ENCODE results near the gene SOAT2. TPM values are rescaled to one million over a fixed set of nuclear protein-coding genes. Genes with fewer than 3 reads are reported as not detected.

The SOAT2 gene
- total RNA-seq, 1 donor from 2014 or later = not detected

DNA sequence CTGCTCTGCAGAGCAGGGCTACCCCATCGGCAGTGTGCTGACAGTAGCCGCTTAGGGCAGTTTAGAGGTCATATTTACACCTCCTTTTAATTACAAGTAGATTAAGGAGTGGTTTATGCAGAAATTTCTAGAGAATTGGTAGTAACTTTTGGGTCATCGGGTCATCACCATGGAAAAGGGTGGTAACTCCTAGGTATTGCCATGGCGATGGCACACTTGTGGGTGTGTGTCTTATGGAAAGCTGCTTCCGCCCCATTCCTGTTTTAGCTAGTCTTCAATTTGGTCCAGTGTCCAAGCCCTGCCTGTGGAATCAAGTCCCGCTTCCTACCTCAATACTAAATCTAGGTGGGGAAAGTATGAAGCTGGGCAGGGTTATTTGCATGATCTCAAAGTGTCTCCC is 47.8 kb downstream of the SOAT2 start:
- no peak for DNase-seq
- no peak overlapping the region for H3K4me3 Mint-ChIP-seq (ENCODE audit: unreplicated experiment)
- TF ChIP-seq, protein P1, sequence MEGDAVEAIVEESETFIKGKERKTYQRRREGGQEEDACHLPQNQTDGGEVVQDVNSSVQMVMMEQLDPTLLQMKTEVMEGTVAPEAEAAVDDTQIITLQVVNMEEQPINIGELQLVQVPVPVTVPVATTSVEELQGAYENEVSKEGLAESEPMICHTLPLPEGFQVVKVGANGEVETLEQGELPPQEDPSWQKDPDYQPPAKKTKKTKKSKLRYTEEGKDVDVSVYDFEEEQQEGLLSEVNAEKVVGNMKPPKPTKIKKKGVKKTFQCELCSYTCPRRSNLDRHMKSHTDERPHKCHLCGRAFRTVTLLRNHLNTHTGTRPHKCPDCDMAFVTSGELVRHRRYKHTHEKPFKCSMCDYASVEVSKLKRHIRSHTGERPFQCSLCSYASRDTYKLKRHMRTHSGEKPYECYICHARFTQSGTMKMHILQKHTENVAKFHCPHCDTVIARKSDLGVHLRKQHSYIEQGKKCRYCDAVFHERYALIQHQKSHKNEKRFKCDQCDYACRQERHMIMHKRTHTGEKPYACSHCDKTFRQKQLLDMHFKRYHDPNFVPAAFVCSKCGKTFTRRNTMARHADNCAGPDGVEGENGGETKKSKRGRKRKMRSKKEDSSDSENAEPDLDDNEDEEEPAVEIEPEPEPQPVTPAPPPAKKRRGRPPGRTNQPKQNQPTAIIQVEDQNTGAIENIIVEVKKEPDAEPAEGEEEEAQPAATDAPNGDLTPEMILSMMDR (IDR thresholded peaks at IDR 0.05; ENCODE audit: partially characterized antibody, unreplicated experiment) = no peak
- no peaks in the 10 kb centered on the region for H3K9me3 Mint-ChIP-seq (ENCODE audit: unreplicated experiment)
- H3K36me3 Mint-ChIP-seq (ENCODE audit: unreplicated experiment) = no peaks in the 10 kb centered on the region
- H3K27ac Mint-ChIP-seq (ENCODE audit: unreplicated experiment) = no peak overlapping the region
- peaks cover 3% of the 10 kb centered on the region for H3K4me1 Mint-ChIP-seq (ENCODE audit: low read depth, unreplicated experiment)
- no peaks in the 10 kb centered on the region for H3K27me3 Mint-ChIP-seq (ENCODE audit: unreplicated experiment)

DNA sequence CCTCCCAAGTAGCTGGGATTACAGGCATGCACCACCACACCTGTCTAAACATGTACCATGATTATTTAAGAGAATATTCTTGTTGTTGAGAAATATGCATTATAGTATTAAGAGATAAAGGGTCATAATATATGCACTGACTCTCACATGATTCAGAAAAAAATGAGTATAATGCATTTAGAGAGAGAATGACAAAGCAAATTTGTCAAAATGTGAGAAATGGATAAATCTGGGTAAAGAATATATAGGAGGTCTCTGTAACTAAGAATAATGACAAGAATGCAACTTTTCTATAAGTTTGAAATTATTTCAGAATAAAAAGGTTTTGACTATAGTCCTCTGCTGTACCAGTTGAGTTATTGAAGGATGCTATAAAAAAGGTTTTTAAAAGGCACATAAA is 49.1 kb downstream of the SOAT2 start:
- Mint-ChIP-seq H3K27me3 (ENCODE audit: unreplicated experiment) (no peaks in the 10 kb centered on the region), H3K36me3 (ENCODE audit: unreplicated experiment) (no peaks in the 10 kb centered on the region), H3K4me3 (ENCODE audit: unreplicated experiment) (no peak overlapping the region), H3K9me3 (ENCODE audit: unreplicated experiment) (no peaks in the 10 kb centered on the region), H3K27ac (ENCODE audit: unreplicated experiment) (no peak overlapping the region), H3K4me1 (ENCODE audit: low read depth, unreplicated experiment) (peaks cover 3% of the 10 kb centered on the region)
- no peak for DNase-seq
- TF ChIP-seq, protein P1 (IDR thresholded peaks at IDR 0.05; ENCODE audit: partially characterized antibody, unreplicated experiment) = no peak

DNA sequence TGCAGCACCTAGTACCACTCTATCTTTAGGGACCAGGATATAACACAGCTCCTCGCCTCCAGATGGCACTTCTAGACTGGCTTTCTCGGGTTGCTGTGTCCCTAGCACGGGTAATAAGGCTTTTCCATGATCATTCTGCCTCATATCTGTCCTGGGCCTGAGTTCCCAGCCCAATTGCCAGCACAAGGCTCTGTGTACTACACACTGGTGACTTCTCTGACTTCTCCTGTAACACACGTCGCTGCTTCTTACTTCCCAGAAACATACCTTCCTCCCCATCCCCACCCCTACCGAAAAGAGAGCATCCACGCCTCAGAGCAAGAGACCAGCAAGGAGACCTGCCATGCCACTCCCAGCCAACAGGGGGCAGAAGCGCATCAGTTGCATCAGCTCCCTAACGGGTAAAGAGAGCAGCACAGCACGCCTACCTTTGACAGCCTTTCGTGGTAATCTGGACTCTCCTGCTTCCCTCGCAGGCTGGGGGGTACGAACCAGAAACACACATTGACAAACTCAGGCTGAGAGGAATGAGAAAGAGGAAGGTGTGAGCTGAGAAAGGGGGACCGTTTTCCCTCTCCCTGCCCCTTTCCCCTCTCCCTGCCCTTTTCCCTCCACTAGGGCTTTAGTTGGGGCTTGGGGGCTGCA is 56.0 kb downstream of the SOAT2 start:
- TF ChIP-seq, protein P1 (IDR thresholded peaks at IDR 0.05; ENCODE audit: partially characterized antibody, unreplicated experiment) = peak; percentile 94
- no peaks in the 10 kb centered on the region for H3K27me3 Mint-ChIP-seq (ENCODE audit: unreplicated experiment)
- no peak overlapping the region for H3K27ac Mint-ChIP-seq (ENCODE audit: unreplicated experiment)
- DNase-seq = peak; percentile 91
- H3K36me3 Mint-ChIP-seq (ENCODE audit: unreplicated experiment) = no peaks in the 10 kb centered on the region
- peaks cover 4% of the 10 kb centered on the region for H3K4me1 Mint-ChIP-seq (ENCODE audit: low read depth, unreplicated experiment)
- no peak overlapping the region for H3K4me3 Mint-ChIP-seq (ENCODE audit: unreplicated experiment)
- no peaks in the 10 kb centered on the region for H3K9me3 Mint-ChIP-seq (ENCODE audit: unreplicated experiment)

DNA sequence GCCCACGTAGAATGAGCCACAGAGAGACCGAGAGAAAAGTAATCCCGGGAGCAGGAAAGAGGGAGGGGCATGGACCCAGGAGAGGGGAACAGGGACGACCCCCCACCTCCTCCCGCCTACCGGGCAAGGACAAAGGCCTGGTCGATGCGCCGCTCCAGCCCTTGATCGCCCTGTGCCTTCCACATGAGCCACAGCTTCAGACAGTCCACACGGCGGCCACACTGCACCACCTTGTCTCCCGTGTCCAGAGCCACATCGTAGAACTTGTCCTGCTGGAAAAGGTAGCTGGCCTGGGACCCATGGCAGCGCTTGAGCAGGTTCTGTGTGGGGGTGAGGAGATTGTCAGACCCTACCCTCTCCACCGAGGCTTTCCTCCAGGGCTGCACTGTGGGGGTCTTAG is 56.7 kb downstream of the SOAT2 start:
- Mint-ChIP-seq H3K36me3 (ENCODE audit: unreplicated experiment) (no peaks in the 10 kb centered on the region), H3K9me3 (ENCODE audit: unreplicated experiment) (no peaks in the 10 kb centered on the region), H3K27me3 (ENCODE audit: unreplicated experiment) (no peaks in the 10 kb centered on the region), H3K27ac (ENCODE audit: unreplicated experiment) (no peak overlapping the region), H3K4me1 (ENCODE audit: low read depth, unreplicated experiment) (peaks cover 4% of the 10 kb centered on the region), H3K4me3 (ENCODE audit: unreplicated experiment) (no peak overlapping the region)
- TF ChIP-seq, protein P1 (IDR thresholded peaks at IDR 0.05; ENCODE audit: partially characterized antibody, unreplicated experiment) = no peak
- DNase-seq = no peak

DNA sequence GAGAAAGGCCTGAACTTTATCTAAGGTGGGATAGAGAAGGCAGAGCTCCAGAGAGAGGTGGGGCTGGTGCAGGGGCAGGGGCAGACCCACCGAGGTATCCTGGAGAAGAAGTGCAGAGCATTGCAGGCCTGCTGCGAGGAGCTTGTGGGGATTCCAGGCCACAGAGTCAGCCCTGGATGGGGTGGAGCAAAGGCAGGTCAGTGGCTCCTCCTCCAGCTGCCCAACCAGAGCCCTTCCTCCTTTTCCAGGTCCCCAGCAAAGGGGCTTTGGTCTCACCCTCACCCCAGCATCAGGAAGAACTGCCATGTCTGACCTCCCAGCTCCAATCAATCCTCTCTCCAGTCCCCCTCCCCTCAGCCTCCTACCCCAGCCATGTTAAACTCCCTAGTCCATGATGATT is 57.4 kb downstream of the SOAT2 start:
- TF ChIP-seq, protein P1 (IDR thresholded peaks at IDR 0.05; ENCODE audit: partially characterized antibody, unreplicated experiment) = no peak
- Mint-ChIP-seq H3K36me3 (ENCODE audit: unreplicated experiment) (no peaks in the 10 kb centered on the region), H3K27ac (ENCODE audit: unreplicated experiment) (no peak overlapping the region), H3K27me3 (ENCODE audit: unreplicated experiment) (no peaks in the 10 kb centered on the region), H3K4me1 (ENCODE audit: low read depth, unreplicated experiment) (peaks cover 4% of the 10 kb centered on the region), H3K4me3 (ENCODE audit: unreplicated experiment) (no peak overlapping the region), H3K9me3 (ENCODE audit: unreplicated experiment) (no peaks in the 10 kb centered on the region)
- no peak for DNase-seq
